K562 (cell line): ENCODE measurements around the gene KCNN3. TPM values are rescaled to one million over a fixed set of nuclear protein-coding genes. Genes with fewer than 3 reads are reported as not detected.

Experiments used
- ATF1 ChIP-seq, 2 experiments: fragments of 450-650 bp in 1 of 2; IDR thresholded peaks; 2 replicates each; pipeline ENCODE4 v1.6.1; 2016; ENCODE audit warnings: missing compliant biosample characterization in 1 of 2, missing genetic modification characterization in 1 of 2
- CBX3 ChIP-seq, 2 experiments: IDR thresholded peaks; 1 replicate in 1 of 2; 2 replicates in 1 of 2; pipeline ENCODE4 v1.6.1; 2012; ENCODE audit warnings: inconsistent platforms in 2 of 2, low read length in 2 of 2, borderline replicate concordance in 1 of 2, control low read depth in 1 of 2
- CTCF ChIP-seq, 3 experiments: IDR thresholded peaks in 2 of 3; conservative IDR thresholded peaks in 1 of 3; 2 replicates each; pipeline ENCODE4 v1.5.1; 2011 to 2012; ENCODE audit warnings: low read length in 3 of 3, mild to moderate bottlenecking in 3 of 3, control low read depth in 2 of 3, improper control_type of control experiment in 1 of 3, inconsistent platforms in 1 of 3, low read depth in 1 of 3, mixed read lengths in 1 of 3, moderate library complexity in 1 of 3; ENCODE audit not compliant: insufficient read depth in 2 of 3
- HDAC6 ChIP-seq: IDR thresholded peaks from 2 replicates; pipeline ENCODE4 v1.6.1; 2012; ENCODE audit warnings: low read depth, mild to moderate bottlenecking, control low read depth, inconsistent platforms, low read length, moderate library complexity
- HOXB6 ChIP-seq: fragments of 250-450 bp; sonication (Bioruptor Pico); IDR thresholded peaks from 2 replicates; pipeline ENCODE4 v1.5.1; 2022; ENCODE audit warnings: mild to moderate bottlenecking, borderline replicate concordance
- NR4A1 ChIP-seq, 2 experiments: fragments of 250-450 bp in 1 of 2; fragments of 450-650 bp in 1 of 2; sonication (Bioruptor Pico) in 1 of 2; IDR thresholded peaks; 2 replicates each; pipeline versions ENCODE4 v1.4.0 to v1.6.1; 2016 to 2020; ENCODE audit warnings: mild to moderate bottlenecking in 2 of 2, missing compliant biosample characterization in 1 of 2, missing genetic modification characterization in 1 of 2, moderate library complexity in 1 of 2
- PHTF2 ChIP-seq: fragments of 250-450 bp; sonication (Bioruptor Pico); IDR thresholded peaks from 2 replicates; pipeline ENCODE4 v1.5.0; 2021; ENCODE audit warnings: mild to moderate bottlenecking
- POLR3A ChIP-seq: IDR thresholded peaks from 2 replicates; pipeline ENCODE4 v1.6.1; 2011; ENCODE audit warnings: borderline replicate concordance, mild to moderate bottlenecking, moderate library complexity; ENCODE audit not compliant: insufficient read length, insufficient read depth; ENCODE audit errors: extremely low read depth
- PTRF ChIP-seq: fragments of 450-650 bp; IDR thresholded peaks from 2 replicates; pipeline ENCODE4 v1.6.1; 2016; ENCODE audit warnings: mild to moderate bottlenecking, missing genetic modification characterization, missing compliant biosample characterization
- polyA plus RNA-seq, 8 experiments: library from polyadenylated mRNA; depleted of rRNA in 4 of 8; stranded (reverse) in 5 of 8; unstranded in 3 of 8; fragments of >200 nt; fragmentation: Nextera tagmentation in 2 of 8; fragmentation: Illumina TruSeq in 1 of 8; extraction: Ambion mirVana in 2 of 8; extraction: Trizol in 1 of 8; gene quantifications; 2 replicates each; pipeline versions ENCODE4 v1.2.1 to v1.2.3, GENCODE V29; 2011 to 2014; ENCODE audit warnings: inconsistent platforms in 1 of 8, missing spikeins in 1 of 8
- total RNA-seq, 7 experiments: library from RNA; depleted of rRNA in 6 of 7; stranded (reverse); fragments of >200 nt in 6 of 7; fragmentation: Illumina TruSeq in 2 of 7; extraction: Trizol in 2 of 7; gene quantifications; 2 replicates each; pipeline versions ENCODE4 v1.2.1 to v1.2.3, GENCODE V29; 2011 to 2021; ENCODE audit warnings: low replicate concordance in 1 of 7
- TF ChIP-seq, protein P1 (sequence below), 2 experiments: fragments of 450-650 bp; formaldehyde crosslinking in 1 of 2; IDR thresholded peaks; 2 replicates each; pipeline versions ENCODE4 v1.4.0 to v1.6.1; 2014 to 2020; ENCODE audit warnings: mild to moderate bottlenecking in 2 of 2, borderline replicate concordance in 1 of 2, low read depth in 1 of 2

KCNN3 gene
- total and polyA plus RNA-seq, 9 of the 15 experiments (the other 6 are each of a cell fraction or from before 2014, with no cell fraction given), result 0.02 to 0.03 TPM; not detected in 7

- TF ChIP-seq ATF1 (CRISPR knock-in tag; IDR thresholded peaks at IDR 0.05) (no peak), ATF1 (tag; IDR thresholded peaks at IDR 0.05) (no peak), CBX3 (IDR thresholded peaks at IDR 0.05; ENCODE audit: borderline replicate concordance in 1 of 2, low read length in 2 of 2) (0 out of 3 replicates have a peak, but pooled peaks of 1 of the 2 experiments have one; percentile 22), CTCF (IDR thresholded peaks at IDR 0.05 in 2 of 3, conservative IDR thresholded peaks at IDR 0.05 in 1 of 3; ENCODE audit: insufficient read depth in 2 of 3, low read depth in 1 of 3, low read length in 3 of 3) (peak; percentile 38 to 47 (median 41); a peak in 4 of 6 replicates), HDAC6 (no peak), NR4A1 (CRISPR knock-in tag; IDR thresholded peaks at IDR 0.05) (no peak), NR4A1 (tag; IDR thresholded peaks at IDR 0.05) (no peak), HOXB6 (no peak), PHTF2 (no peak), POLR3A (no peak), PTRF (tag) (no peak)
- TF ChIP-seq, protein P1, sequence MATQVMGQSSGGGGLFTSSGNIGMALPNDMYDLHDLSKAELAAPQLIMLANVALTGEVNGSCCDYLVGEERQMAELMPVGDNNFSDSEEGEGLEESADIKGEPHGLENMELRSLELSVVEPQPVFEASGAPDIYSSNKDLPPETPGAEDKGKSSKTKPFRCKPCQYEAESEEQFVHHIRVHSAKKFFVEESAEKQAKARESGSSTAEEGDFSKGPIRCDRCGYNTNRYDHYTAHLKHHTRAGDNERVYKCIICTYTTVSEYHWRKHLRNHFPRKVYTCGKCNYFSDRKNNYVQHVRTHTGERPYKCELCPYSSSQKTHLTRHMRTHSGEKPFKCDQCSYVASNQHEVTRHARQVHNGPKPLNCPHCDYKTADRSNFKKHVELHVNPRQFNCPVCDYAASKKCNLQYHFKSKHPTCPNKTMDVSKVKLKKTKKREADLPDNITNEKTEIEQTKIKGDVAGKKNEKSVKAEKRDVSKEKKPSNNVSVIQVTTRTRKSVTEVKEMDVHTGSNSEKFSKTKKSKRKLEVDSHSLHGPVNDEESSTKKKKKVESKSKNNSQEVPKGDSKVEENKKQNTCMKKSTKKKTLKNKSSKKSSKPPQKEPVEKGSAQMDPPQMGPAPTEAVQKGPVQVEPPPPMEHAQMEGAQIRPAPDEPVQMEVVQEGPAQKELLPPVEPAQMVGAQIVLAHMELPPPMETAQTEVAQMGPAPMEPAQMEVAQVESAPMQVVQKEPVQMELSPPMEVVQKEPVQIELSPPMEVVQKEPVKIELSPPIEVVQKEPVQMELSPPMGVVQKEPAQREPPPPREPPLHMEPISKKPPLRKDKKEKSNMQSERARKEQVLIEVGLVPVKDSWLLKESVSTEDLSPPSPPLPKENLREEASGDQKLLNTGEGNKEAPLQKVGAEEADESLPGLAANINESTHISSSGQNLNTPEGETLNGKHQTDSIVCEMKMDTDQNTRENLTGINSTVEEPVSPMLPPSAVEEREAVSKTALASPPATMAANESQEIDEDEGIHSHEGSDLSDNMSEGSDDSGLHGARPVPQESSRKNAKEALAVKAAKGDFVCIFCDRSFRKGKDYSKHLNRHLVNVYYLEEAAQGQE (IDR thresholded peaks at IDR 0.05; ENCODE audit: borderline replicate concordance), result peak; percentile 14; the same call in 1 of the 2 replicates
- TF ChIP-seq, protein P1 (CRISPR knock-in tag; IDR thresholded peaks at IDR 0.05; ENCODE audit: low read depth), result no peak
Observed at GRCh38 chr1:154906621-154907081, 36.6 kb upstream of the KCNN3 start (continued).
